GM19035 (cell line): Measurements from ENCODE around the gene MPHOSPH9.
"Not testable (repeated sequence)": the region's sequence is repeated elsewhere in the genome, so short reads cannot be mapped to it uniquely, and the experiment has no call there.

ENCODE experiments used
- ATAC-seq: cut with Tn5 transposase; IDR thresholded peaks from one replicate; pipeline ENCODE4 v1.9.1; 2021; ENCODE audit not compliant: unreplicated experiment

The MPHOSPH9 gene

GRCh38 chr12:123227581-123228258 is 5.2 kb downstream of the MPHOSPH9 start:
- ATAC-seq, result no peak

GRCh38 chr12:123225443-123225842 is 7.5 kb downstream of the MPHOSPH9 start:
- no peak for ATAC-seq

- ATAC-seq, result no peak
Measured at GRCh38 chr12:123223241-123223668, 9.7 kb downstream of the MPHOSPH9 start.

- ATAC-seq, result not testable (repeated sequence)
Measured at GRCh38 chr12:123207815-123208214, 25.1 kb downstream of the MPHOSPH9 start.

- ATAC-seq, result not testable (repeated sequence)
Measured at GRCh38 chr12:123206794-123207193, 26.1 kb downstream of the MPHOSPH9 start.

- ATAC-seq, result no peak
Measured at GRCh38 chr12:123200414-123200813, 32.5 kb downstream of the MPHOSPH9 start.

- ATAC-seq, result no peak
Measured at GRCh38 chr12:123199936-123200335, 33.0 kb downstream of the MPHOSPH9 start.

- ATAC-seq, result no peak
Measured at GRCh38 chr12:123187637-123188036, 45.3 kb downstream of the MPHOSPH9 start.

GRCh38 chr12:123180171-123180570 is 52.8 kb downstream of the MPHOSPH9 start:
- ATAC-seq, result no peak

GRCh38 chr12:123171967-123172366 is 61.0 kb downstream of the MPHOSPH9 start:
- no peak for ATAC-seq

- no peak for ATAC-seq
Measured at GRCh38 chr12:123167329-123167728, 65.6 kb downstream of the MPHOSPH9 start.

- no peak for ATAC-seq
Measured at GRCh38 chr12:123165537-123165936, 67.4 kb downstream of the MPHOSPH9 start.

- ATAC-seq, result no peak
Measured at GRCh38 chr12:123164710-123165261, 68.2 kb downstream of the MPHOSPH9 start.

GRCh38 chr12:123164222-123164621 is 68.7 kb downstream of the MPHOSPH9 start:
- no peak for ATAC-seq

GRCh38 chr12:123163227-123163626 is 69.7 kb downstream of the MPHOSPH9 start:
- ATAC-seq, result no peak

- no peak for ATAC-seq
Measured at GRCh38 chr12:123160801-123161487, 72.0 kb downstream of the MPHOSPH9 start.

- ATAC-seq, result no peak
Measured at GRCh38 chr12:123153906-123154305, 79.0 kb downstream of the MPHOSPH9 start.

- ATAC-seq, result no peak
Measured at GRCh38 chr12:123152833-123153232, 80.1 kb downstream of the MPHOSPH9 start.

- no peak for ATAC-seq
Measured at GRCh38 chr12:123151457-123152454, 81.2 kb downstream of the MPHOSPH9 start.

- ATAC-seq, result peak; percentile 52
Measured at GRCh38 chr12:123150744-123151456, 82.0 kb downstream of the MPHOSPH9 start, which contains the start of gene PITPNM2. Gene PITPNM2, minus strand, starts transcription at chr12:123151090. Its CDS starts 116,500 bp downstream, at chr12:123034590.
